Colonic mucosa (tissue), 4 donors: ENCODE results near the gene SAFB2. TPM values are rescaled to one million over a fixed set of nuclear protein-coding genes. Genes with fewer than 3 reads are reported as not detected.

ENCODE experiments used
- DNase-seq: peaks from one replicate; pipeline ENCODE4 v3.0.0-alpha.2; 2020
- H3K27ac ChIP-seq: fragments of 200-600 bp; one replicate; pipeline ENCODE4 v1.8.0; 2021
- H3K27me3 ChIP-seq: fragments of 200-600 bp; one replicate; pipeline ENCODE4 v1.8.0; 2021
- H3K36me3 ChIP-seq: fragments of 200-600 bp; one replicate; pipeline ENCODE4 v1.8.0; 2021
- H3K4me1 ChIP-seq: fragments of 200-600 bp; one replicate; pipeline ENCODE4 v1.8.0; 2021; ENCODE audit warnings: mild to moderate bottlenecking
- H3K4me3 ChIP-seq: fragments of 200-600 bp; one replicate; pipeline ENCODE4 v1.8.0; 2021
- H3K9ac ChIP-seq, 2 donors: one replicate each; pipeline ENCODE4 v1.7.0; 2013; ENCODE audit warnings: control low read depth in 2 of 2, low read depth in 2 of 2, low read length in 2 of 2
- H3K9me3 ChIP-seq: fragments of 200-600 bp; one replicate; pipeline ENCODE4 v1.8.0; 2021
- intact Hi-C: fragments of 100-400 bp; cut with DNase I; formaldehyde crosslinking; loops from one replicate; pipeline ENCODE4 v1.14.1; 2022
- total RNA-seq, 2 donors: library from RNA; stranded (reverse); fragmentation: NEBNext Ultra II Directional in 1 of 2; extraction: Animal tissue kit (Norgen Biotek cat#: 25700) in 1 of 2; gene quantifications; one replicate each; pipeline ENCODE4 v1.2.1, GENCODE V29; 2021
- TF ChIP-seq, protein P1 (sequence below): fragments of 200-600 bp; IDR thresholded peaks from one replicate; pipeline ENCODE4 v1.8.0; 2022; ENCODE audit warnings: antibody characterized with exemption, mild to moderate bottlenecking
- donor health status: healthy.
- donor health status: DM: no; HTN: no; CAD: no.
- donor health status: DM: no; HTN: no; CAD: no.

Gene SAFB2
- total RNA-seq, 2 donors from 2014 or later, result 46.1 to 108 TPM

DNA sequence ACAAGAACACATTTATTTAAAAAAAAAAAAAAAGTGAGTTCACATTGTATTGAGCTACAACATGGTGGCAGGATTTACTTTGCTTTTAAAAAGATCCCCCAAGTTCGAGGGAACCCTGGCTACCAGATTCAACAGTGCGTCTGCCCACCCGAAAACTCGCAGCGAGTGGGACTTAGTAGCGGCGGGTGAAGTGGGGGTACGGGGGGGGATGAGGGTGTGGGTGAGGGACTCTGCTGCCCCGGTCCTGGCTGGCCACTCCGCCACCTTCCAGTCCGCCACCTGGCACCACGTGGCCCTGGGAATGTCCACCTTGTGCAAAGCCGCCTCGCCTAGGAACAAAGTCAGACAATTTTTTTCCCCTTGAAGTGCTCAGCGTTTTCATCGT lies 35.5 kb downstream of the SAFB2 start:
- Histone ChIP-seq H3K27ac (no peak overlapping the region), H3K27me3 (no peaks in the 10 kb centered on the region), H3K9me3 (no peaks in the 10 kb centered on the region), H3K4me1 (no peaks in the 10 kb centered on the region), H3K4me3 (no peak overlapping the region), H3K9ac (no peak overlapping the region), H3K36me3 (peaks cover 19% of the 10 kb centered on the region)
- TF ChIP-seq, protein P1, sequence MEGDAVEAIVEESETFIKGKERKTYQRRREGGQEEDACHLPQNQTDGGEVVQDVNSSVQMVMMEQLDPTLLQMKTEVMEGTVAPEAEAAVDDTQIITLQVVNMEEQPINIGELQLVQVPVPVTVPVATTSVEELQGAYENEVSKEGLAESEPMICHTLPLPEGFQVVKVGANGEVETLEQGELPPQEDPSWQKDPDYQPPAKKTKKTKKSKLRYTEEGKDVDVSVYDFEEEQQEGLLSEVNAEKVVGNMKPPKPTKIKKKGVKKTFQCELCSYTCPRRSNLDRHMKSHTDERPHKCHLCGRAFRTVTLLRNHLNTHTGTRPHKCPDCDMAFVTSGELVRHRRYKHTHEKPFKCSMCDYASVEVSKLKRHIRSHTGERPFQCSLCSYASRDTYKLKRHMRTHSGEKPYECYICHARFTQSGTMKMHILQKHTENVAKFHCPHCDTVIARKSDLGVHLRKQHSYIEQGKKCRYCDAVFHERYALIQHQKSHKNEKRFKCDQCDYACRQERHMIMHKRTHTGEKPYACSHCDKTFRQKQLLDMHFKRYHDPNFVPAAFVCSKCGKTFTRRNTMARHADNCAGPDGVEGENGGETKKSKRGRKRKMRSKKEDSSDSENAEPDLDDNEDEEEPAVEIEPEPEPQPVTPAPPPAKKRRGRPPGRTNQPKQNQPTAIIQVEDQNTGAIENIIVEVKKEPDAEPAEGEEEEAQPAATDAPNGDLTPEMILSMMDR, result no peak
- DNase-seq, result no peak
- intact Hi-C loops, result no loop called here

DNA sequence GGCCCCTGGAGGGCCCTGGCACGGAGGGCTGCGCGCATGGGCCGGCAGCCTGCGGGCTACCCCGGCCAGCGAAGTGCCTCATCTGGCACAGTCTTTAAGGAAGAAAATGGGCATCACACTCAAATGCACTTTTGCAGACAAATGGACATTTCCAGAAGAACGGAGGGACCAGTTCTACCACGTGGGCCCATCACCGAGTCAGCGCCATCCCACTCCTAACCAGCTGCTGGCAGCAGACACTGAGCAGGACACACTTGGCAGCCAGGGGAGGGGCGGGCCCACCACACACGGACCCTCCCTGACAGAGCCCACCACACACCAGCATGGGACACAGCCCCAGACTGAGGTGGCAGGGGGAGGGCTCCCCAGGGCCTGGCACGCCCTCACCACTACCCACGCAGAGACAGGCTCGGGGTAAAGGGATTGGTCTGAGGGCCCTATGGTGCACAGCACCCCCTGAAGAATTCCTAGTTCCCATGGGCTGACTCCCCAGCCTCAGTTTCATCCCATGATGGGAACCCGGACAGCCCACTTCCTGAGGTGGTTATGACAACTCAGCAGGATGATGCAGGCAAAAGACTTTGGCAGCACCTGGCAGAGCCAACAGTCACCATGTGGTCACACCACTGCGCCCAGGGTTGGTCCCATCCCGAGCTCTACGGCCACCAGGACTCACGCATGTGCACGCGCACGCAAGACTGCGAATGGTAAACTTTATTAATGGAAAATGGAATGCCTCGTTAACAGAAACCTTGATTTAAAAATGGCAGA lies 36.1 kb downstream of the SAFB2 start:
- Histone ChIP-seq H3K27me3 (no peaks in the 10 kb centered on the region), H3K4me1 (no peaks in the 10 kb centered on the region), H3K9me3 (no peaks in the 10 kb centered on the region), H3K4me3 (no peak overlapping the region), H3K9ac (no peak overlapping the region), H3K36me3 (peaks cover 19% of the 10 kb centered on the region), H3K27ac (no peak overlapping the region)
- TF ChIP-seq, protein P1, result no peak
- DNase-seq, result no peak
- intact Hi-C loops, result no loop called here

DNA sequence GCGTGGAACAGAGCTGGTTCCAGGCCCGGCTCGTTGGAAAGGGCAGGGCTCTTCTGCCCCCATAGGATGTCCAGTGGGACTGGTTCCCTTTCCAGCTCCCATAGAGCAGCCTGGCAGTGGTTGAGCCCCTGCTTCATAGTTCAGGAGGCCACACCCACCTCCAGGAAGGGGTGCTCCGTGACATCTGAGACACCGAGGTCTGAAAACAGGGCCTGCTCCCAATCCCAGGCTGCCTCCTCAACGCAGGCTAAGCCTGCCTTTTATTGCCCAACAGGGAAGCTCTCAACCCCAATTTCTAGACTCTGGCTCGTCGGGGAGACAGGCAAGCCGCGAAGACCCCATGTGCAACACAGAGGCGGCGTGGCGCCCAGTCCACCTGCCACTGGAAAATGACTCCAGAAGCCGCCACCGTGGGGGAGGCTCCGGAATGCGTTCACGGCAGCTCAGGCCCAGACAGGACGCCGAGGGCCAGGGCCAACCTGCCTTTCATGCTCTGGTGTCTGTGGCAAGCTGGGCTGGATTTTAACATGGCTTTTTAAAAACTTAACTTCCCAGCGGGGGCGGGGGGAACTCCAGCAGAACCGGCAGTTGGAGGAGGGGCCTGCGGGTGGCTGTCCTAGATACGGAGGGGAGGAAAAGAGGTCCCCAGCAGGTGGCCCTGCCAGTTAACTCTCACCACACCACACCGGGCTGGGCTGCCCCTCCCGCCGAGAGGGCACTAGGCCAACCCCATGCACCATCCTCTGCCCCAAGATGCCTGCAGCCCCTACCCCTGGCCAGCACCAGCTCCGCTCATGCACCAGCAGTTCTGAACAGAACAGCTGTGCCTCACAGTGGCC lies 36.9 kb downstream of the SAFB2 start:
- Histone ChIP-seq H3K4me3 (no peak overlapping the region), H3K27ac (no peak overlapping the region), H3K9ac (no peak overlapping the region), H3K4me1 (no peaks in the 10 kb centered on the region), H3K9me3 (no peaks in the 10 kb centered on the region), H3K27me3 (no peaks in the 10 kb centered on the region), H3K36me3 (peaks cover 19% of the 10 kb centered on the region)
- no peak for DNase-seq
- TF ChIP-seq, protein P1, result no peak
- intact Hi-C loops, result no loop called here

DNA sequence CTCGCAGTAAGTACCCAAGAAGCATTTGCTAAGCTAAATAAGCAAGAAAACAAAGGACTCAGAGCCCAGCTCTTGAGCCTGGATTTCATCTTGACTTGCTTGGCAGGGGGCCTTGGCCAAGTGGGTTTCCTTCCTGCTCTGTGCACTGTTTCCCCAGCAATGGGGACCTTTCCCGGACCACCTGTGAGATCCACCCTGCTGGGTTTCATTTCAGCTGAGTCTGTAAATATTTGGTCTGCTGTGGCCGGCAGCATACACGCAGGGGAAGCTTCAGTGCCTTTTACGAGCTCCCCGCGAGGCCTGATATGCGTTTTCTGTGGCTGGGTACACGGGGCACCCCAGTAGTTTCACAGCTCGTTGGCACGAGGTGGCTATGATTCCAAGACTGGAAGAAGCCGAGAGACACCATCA lies 42.4 kb downstream of the SAFB2 start:
- no peak overlapping the region for H3K4me3 ChIP-seq
- intact Hi-C loops, result no loop called here
- H3K27me3 ChIP-seq, result no peaks in the 10 kb centered on the region
- TF ChIP-seq, protein P1, result no peak
- H3K27ac ChIP-seq, result no peak overlapping the region
- H3K9ac ChIP-seq, result no peak overlapping the region
- no peaks in the 10 kb centered on the region for H3K36me3 ChIP-seq
- DNase-seq, result no peak
- peaks cover 4% of the 10 kb centered on the region for H3K4me1 ChIP-seq
- H3K9me3 ChIP-seq, result no peaks in the 10 kb centered on the region

DNA sequence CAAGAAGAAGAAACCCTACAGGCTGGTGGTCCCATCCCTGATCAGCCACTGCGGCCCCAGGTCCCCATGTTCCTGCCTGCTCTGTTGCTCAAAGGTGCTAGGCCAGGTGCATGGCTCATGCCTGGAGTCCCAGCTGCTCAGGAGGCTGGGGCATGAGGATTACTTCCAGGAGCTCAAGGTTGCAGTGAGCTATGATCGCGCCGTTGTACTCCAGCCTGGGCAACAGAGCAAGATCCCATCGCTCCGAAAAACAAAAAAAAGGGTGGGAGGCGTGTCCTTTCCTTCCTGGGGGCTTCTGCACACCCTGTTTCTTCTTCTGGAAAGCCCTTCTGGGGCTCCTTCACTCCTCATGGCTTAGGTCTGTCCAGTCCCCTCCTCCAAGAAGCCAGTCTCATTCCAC lies 42.9 kb downstream of the SAFB2 start:
- Histone ChIP-seq H3K4me3 (no peak overlapping the region), H3K27me3 (no peaks in the 10 kb centered on the region), H3K9me3 (no peaks in the 10 kb centered on the region), H3K4me1 (peaks cover 4% of the 10 kb centered on the region), H3K9ac (no peak overlapping the region), H3K36me3 (no peaks in the 10 kb centered on the region), H3K27ac (no peak overlapping the region)
- TF ChIP-seq, protein P1, result no peak
- DNase-seq, result no peak
- intact Hi-C loops, result loop anchor here (2.0 kb wide), 1 partner anchor 33 kb away; no protein-coding TSS in a partner anchor
